ENCODE results near the gene TMEM190. TPM values are rescaled to one million over a fixed set of nuclear protein-coding genes. Genes with fewer than 3 reads are reported as not detected.

The TMEM190 gene
- total and polyA plus RNA-seq, 9 of the 15 experiments (the other 6 are each of a cell fraction or from before 2014, with no cell fraction given): not detected

- TF ChIP-seq MTA3 (IDR thresholded peaks at IDR 0.05; ENCODE audit: borderline replicate concordance) (peak; percentile 92; the same call in 1 of the 2 replicates), ZNF830 (CRISPR knock-in tag; IDR thresholded peaks at IDR 0.05) (no peak), STAT5B (CRISPR knock-in tag; IDR thresholded peaks at IDR 0.05) (no peak), ZNF274 (IDR thresholded peaks at IDR 0.05; ENCODE audit: borderline replicate concordance, low read depth, low read length) (no peak), E2F5 (CRISPR knock-in tag; IDR thresholded peaks at IDR 0.05) (no peak), PHTF2 (CRISPR knock-in tag; IDR thresholded peaks at IDR 0.05) (no peak), MTF1 (CRISPR knock-in tag; IDR thresholded peaks at IDR 0.05; ENCODE audit: borderline replicate concordance) (no peak), POU5F1 (IDR thresholded peaks at IDR 0.05; ENCODE audit: borderline replicate concordance, low read depth, low read length, partially characterized antibody) (no peak), STAG1 (CRISPR knock-in tag; IDR thresholded peaks at IDR 0.05; ENCODE audit: borderline replicate concordance) (no peak), E4F1 (CRISPR knock-in tag; IDR thresholded peaks at IDR 0.05; ENCODE audit: borderline replicate concordance) (no peak), PCBP2 (IDR thresholded peaks at IDR 0.05; ENCODE audit: low read depth, low read length, poor library complexity, severe bottlenecking) (no peak), KAT2B (IDR thresholded peaks at IDR 0.05; ENCODE audit: low read depth, low read length) (no peak), ATF4 (CRISPR knock-in tag; IDR thresholded peaks at IDR 0.05) (no peak)
- TF ChIP-seq, protein P1, sequence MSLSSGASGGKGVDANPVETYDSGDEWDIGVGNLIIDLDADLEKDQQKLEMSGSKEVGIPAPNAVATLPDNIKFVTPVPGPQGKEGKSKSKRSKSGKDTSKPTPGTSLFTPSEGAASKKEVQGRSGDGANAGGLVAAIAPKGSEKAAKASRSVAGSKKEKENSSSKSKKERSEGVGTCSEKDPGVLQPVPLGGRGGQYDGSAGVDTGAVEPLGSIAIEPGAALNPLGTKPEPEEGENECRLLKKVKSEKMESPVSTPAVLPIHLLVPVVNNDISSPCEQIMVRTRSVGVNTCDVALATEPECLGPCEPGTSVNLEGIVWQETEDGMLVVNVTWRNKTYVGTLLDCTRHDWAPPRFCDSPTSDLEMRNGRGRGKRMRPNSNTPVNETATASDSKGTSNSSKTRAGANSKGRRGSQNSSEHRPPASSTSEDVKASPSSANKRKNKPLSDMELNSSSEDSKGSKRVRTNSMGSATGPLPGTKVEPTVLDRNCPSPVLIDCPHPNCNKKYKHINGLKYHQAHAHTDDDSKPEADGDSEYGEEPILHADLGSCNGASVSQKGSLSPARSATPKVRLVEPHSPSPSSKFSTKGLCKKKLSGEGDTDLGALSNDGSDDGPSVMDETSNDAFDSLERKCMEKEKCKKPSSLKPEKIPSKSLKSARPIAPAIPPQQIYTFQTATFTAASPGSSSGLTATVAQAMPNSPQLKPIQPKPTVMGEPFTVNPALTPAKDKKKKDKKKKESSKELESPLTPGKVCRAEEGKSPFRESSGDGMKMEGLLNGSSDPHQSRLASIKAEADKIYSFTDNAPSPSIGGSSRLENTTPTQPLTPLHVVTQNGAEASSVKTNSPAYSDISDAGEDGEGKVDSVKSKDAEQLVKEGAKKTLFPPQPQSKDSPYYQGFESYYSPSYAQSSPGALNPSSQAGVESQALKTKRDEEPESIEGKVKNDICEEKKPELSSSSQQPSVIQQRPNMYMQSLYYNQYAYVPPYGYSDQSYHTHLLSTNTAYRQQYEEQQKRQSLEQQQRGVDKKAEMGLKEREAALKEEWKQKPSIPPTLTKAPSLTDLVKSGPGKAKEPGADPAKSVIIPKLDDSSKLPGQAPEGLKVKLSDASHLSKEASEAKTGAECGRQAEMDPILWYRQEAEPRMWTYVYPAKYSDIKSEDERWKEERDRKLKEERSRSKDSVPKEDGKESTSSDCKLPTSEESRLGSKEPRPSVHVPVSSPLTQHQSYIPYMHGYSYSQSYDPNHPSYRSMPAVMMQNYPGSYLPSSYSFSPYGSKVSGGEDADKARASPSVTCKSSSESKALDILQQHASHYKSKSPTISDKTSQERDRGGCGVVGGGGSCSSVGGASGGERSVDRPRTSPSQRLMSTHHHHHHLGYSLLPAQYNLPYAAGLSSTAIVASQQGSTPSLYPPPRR (CRISPR knock-in tag; IDR thresholded peaks at IDR 0.05; ENCODE audit: borderline replicate concordance): no peak
- TF ChIP-seq, protein P2, sequence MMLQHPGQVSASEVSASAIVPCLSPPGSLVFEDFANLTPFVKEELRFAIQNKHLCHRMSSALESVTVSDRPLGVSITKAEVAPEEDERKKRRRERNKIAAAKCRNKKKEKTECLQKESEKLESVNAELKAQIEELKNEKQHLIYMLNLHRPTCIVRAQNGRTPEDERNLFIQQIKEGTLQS (IDR thresholded peaks at IDR 0.05): no peak
- TF ChIP-seq, protein P2 (CRISPR knock-in tag; conservative IDR thresholded peaks at IDR 0.05): no peak
Measured at GRCh38 chr19:55339105-55339888, 37.3 kb upstream of the TMEM190 start, which contains the start of gene KMT5C (continued).

Data from K562 (cell line).